Stimulated activated CD4-positive, alpha-beta T cell treated with anti-CD3 and anti-CD28 coated beads, Interleukin-4, amount 100 ng/mL, for 24 hours (primary cell): Measurements from ENCODE around the gene TMEM178B.

Experiments
- DNase-seq: peaks from one replicate; pipeline ENCODE4 v3.0.0-alpha.2; 2020

TMEM178B gene

GRCh38 chr7:141275350-141275749, 201.5 kb downstream of the TMEM178B start:
- DNase-seq: no peak

- no peak for DNase-seq
Measured at GRCh38 chr7:141276031-141276430, 202.2 kb downstream of the TMEM178B start.

- no peak for DNase-seq
Measured at GRCh38 chr7:141280100-141280499, 206.2 kb downstream of the TMEM178B start.

- DNase-seq: no peak
Measured at GRCh38 chr7:141281311-141281710, 207.4 kb downstream of the TMEM178B start.

- DNase-seq: no peak
Measured at GRCh38 chr7:141286522-141286921, 212.7 kb downstream of the TMEM178B start.

- no peak for DNase-seq
Measured at GRCh38 chr7:141287936-141288335, 214.1 kb downstream of the TMEM178B start.

GRCh38 chr7:141288626-141289025, 214.8 kb downstream of the TMEM178B start:
- no peak for DNase-seq

- DNase-seq: no peak
Measured at GRCh38 chr7:141290365-141290764, 216.5 kb downstream of the TMEM178B start.

GRCh38 chr7:141290973-141291372, 217.1 kb downstream of the TMEM178B start:
- no peak for DNase-seq

GRCh38 chr7:141291541-141291940, 217.7 kb downstream of the TMEM178B start:
- no peak for DNase-seq

- no peak for DNase-seq
Measured at GRCh38 chr7:141294143-141294829, 220.4 kb downstream of the TMEM178B start.

GRCh38 chr7:141295367-141295895, 221.6 kb downstream of the TMEM178B start:
- no peak for DNase-seq

- no peak for DNase-seq
Measured at GRCh38 chr7:141300816-141301215, 227.0 kb downstream of the TMEM178B start.

GRCh38 chr7:141301544-141301943, 227.7 kb downstream of the TMEM178B start:
- no peak for DNase-seq

GRCh38 chr7:141302617-141303016, 228.8 kb downstream of the TMEM178B start:
- DNase-seq: no peak

- DNase-seq: no peak
Measured at GRCh38 chr7:141304291-141304690, 230.4 kb downstream of the TMEM178B start.

GRCh38 chr7:141306081-141306480, 232.2 kb downstream of the TMEM178B start:
- DNase-seq: no peak

GRCh38 chr7:141312395-141312794, 238.5 kb downstream of the TMEM178B start:
- no peak for DNase-seq

GRCh38 chr7:141312828-141313521, 239.1 kb downstream of the TMEM178B start:
- DNase-seq: no peak

- no peak for DNase-seq
Measured at GRCh38 chr7:141313896-141314295, 240.0 kb downstream of the TMEM178B start.

- no peak for DNase-seq
Measured at GRCh38 chr7:141317033-141317585, 243.2 kb downstream of the TMEM178B start.

- DNase-seq: no peak
Measured at GRCh38 chr7:141320287-141320686, 246.4 kb downstream of the TMEM178B start.

GRCh38 chr7:141322383-141322782, 248.5 kb downstream of the TMEM178B start:
- DNase-seq: no peak

- DNase-seq: no peak
Measured at GRCh38 chr7:141323826-141324225, 250.0 kb downstream of the TMEM178B start.
